Femur (tissue), 1 donor: ENCODE measurements around the gene RPP25.

ENCODE experiments used
- DNase-seq: peaks from one replicate; pipeline ENCODE4 v3.0.0-alpha.2; 2017

Gene RPP25

GRCh38 chr15:74956648-74957475 is at the start of gene RPP25:
Gene RPP25 (minus strand): TSS chr15:74956772. CDS start chr15:74956583, 189 bp downstream.
- DNase-seq: peak; percentile 77

- DNase-seq: no peak
Observed at GRCh38 chr15:75002398-75002797, 45.8 kb upstream of the RPP25 start.

- no peak for DNase-seq
Observed at GRCh38 chr15:75001310-75001709, 44.7 kb upstream of the RPP25 start.

GRCh38 chr15:74997543-74997942 is 41.0 kb upstream of the RPP25 start:
- DNase-seq: no peak

GRCh38 chr15:74997141-74997540 is 40.6 kb upstream of the RPP25 start:
- no peak for DNase-seq

- no peak for DNase-seq
Observed at GRCh38 chr15:74995779-74996765, 39.5 kb upstream of the RPP25 start.

- DNase-seq: peak; percentile 95
Observed at GRCh38 chr15:74995182-74995778, 38.7 kb upstream of the RPP25 start, which contains the start of gene SCAMP5. Gene SCAMP5 (plus strand): TSS chr15:74995563. CDS start chr15:75011840, 16,277 bp downstream.

- no peak for DNase-seq
Observed at GRCh38 chr15:74994685-74995084, 38.1 kb upstream of the RPP25 start.

- no peak for DNase-seq
Observed at GRCh38 chr15:74994236-74994635, 37.7 kb upstream of the RPP25 start.

- DNase-seq: no peak
Observed at GRCh38 chr15:74992619-74993018, 36.0 kb upstream of the RPP25 start.

- DNase-seq: no peak
Observed at GRCh38 chr15:74989527-74989926, 33.0 kb upstream of the RPP25 start.

GRCh38 chr15:74988007-74988800 is 31.6 kb upstream of the RPP25 start:
- no peak for DNase-seq

- DNase-seq: no peak
Observed at GRCh38 chr15:74983725-74984231, 27.2 kb upstream of the RPP25 start.

- no peak for DNase-seq
Observed at GRCh38 chr15:74982183-74982582, 25.6 kb upstream of the RPP25 start.

- no peak for DNase-seq
Observed at GRCh38 chr15:74978503-74978902, 21.9 kb upstream of the RPP25 start.

- DNase-seq: no peak
Observed at GRCh38 chr15:74978077-74978476, 21.5 kb upstream of the RPP25 start.

- DNase-seq: no peak
Observed at GRCh38 chr15:74977599-74977998, 21.0 kb upstream of the RPP25 start.

GRCh38 chr15:74976159-74976558 is 19.6 kb upstream of the RPP25 start:
- DNase-seq: no peak

- DNase-seq: no peak
Observed at GRCh38 chr15:74967670-74968069, 11.1 kb upstream of the RPP25 start.

GRCh38 chr15:74964794-74965193 is 8.2 kb upstream of the RPP25 start:
- peak; percentile 24 for DNase-seq

GRCh38 chr15:74963213-74963612 is 6.6 kb upstream of the RPP25 start:
- no peak for DNase-seq

- DNase-seq: no peak
Observed at GRCh38 chr15:74962671-74963070, 6.1 kb upstream of the RPP25 start.
